ENCODE measurements around the gene SPPL2B.

Gene SPPL2B

GRCh38 chr19:2353887-2354592, 25.6 kb downstream of the SPPL2B start:
- no peak for TF ChIP-seq TAF1 (IDR thresholded peaks at IDR 0.05; ENCODE audit: low read depth)
- TF ChIP-seq MAX (IDR thresholded peaks at IDR 0.05): 0 out of 2 replicates have a peak, but pooled peaks have one; percentile 28
- no peak for TF ChIP-seq FOXM1 (IDR thresholded peaks at IDR 0.05; ENCODE audit: borderline replicate concordance, low read depth)
- no peak for TF ChIP-seq CREB1 (IDR thresholded peaks at IDR 0.05; ENCODE audit: low read depth)
- peak; percentile 34; the same call in 1 of the 2 replicates for TF ChIP-seq RAD21 (IDR thresholded peaks at IDR 0.05; ENCODE audit: low read depth)

- no peak for TF ChIP-seq RAD21 (IDR thresholded peaks at IDR 0.05; ENCODE audit: low read depth)
- no peak for TF ChIP-seq EP300 (IDR thresholded peaks at IDR 0.05; ENCODE audit: borderline replicate concordance)
- TF ChIP-seq TAF1 (IDR thresholded peaks at IDR 0.05; ENCODE audit: low read depth): no peak
- no peak for TF ChIP-seq USF1 (IDR thresholded peaks at IDR 0.05)
- no peak for TF ChIP-seq YY1 (IDR thresholded peaks at IDR 0.05; ENCODE audit: low read depth)
- no peak for TF ChIP-seq CEBPB (IDR thresholded peaks at IDR 0.05)
- TF ChIP-seq ZBTB7A (IDR thresholded peaks at IDR 0.05; ENCODE audit: low read depth): no peak
- TF ChIP-seq NFIC (IDR thresholded peaks at IDR 0.05): no peak
- no peak for TF ChIP-seq TEAD4 (IDR thresholded peaks at IDR 0.05)
- no peak for TF ChIP-seq REST (IDR thresholded peaks at IDR 0.05; ENCODE audit: low read depth)
- TF ChIP-seq FOXM1 (IDR thresholded peaks at IDR 0.05; ENCODE audit: borderline replicate concordance, low read depth): no peak
- TF ChIP-seq MAX (IDR thresholded peaks at IDR 0.05): no peak
- TF ChIP-seq EGR1 (IDR thresholded peaks at IDR 0.05): no peak
Observed at GRCh38 chr19:2354670-2355069, 26.2 kb downstream of the SPPL2B start.

- TF ChIP-seq REST (IDR thresholded peaks at IDR 0.05; ENCODE audit: low read depth) (no peak), NFIC (IDR thresholded peaks at IDR 0.05) (no peak), CEBPB (IDR thresholded peaks at IDR 0.05) (no peak), YY1 (IDR thresholded peaks at IDR 0.05; ENCODE audit: low read depth) (no peak), CREB1 (IDR thresholded peaks at IDR 0.05; ENCODE audit: low read depth) (no peak), EGR1 (IDR thresholded peaks at IDR 0.05) (no peak), TEAD4 (IDR thresholded peaks at IDR 0.05) (no peak), FOXM1 (IDR thresholded peaks at IDR 0.05; ENCODE audit: borderline replicate concordance, low read depth) (no peak), ZBTB7A (IDR thresholded peaks at IDR 0.05; ENCODE audit: low read depth) (no peak), USF1 (IDR thresholded peaks at IDR 0.05) (no peak), MAX (IDR thresholded peaks at IDR 0.05) (no peak), TCF12 (IDR thresholded peaks at IDR 0.05; ENCODE audit: low read depth) (no peak)
Observed at GRCh38 chr19:2355168-2356035, 26.9 kb downstream of the SPPL2B start.

GRCh38 chr19:2356036-2356646, 27.7 kb downstream of the SPPL2B start:
- TF ChIP-seq TAF1 (IDR thresholded peaks at IDR 0.05; ENCODE audit: low read depth) (no peak), EP300 (IDR thresholded peaks at IDR 0.05; ENCODE audit: borderline replicate concordance) (no peak), REST (IDR thresholded peaks at IDR 0.05; ENCODE audit: low read depth) (no peak), RAD21 (IDR thresholded peaks at IDR 0.05; ENCODE audit: low read depth) (no peak), NFIC (IDR thresholded peaks at IDR 0.05) (no peak), TCF12 (IDR thresholded peaks at IDR 0.05; ENCODE audit: low read depth) (no peak), FOXM1 (IDR thresholded peaks at IDR 0.05; ENCODE audit: borderline replicate concordance, low read depth) (no peak), USF1 (IDR thresholded peaks at IDR 0.05) (no peak), TEAD4 (IDR thresholded peaks at IDR 0.05) (no peak), MAX (IDR thresholded peaks at IDR 0.05) (no peak), CREB1 (IDR thresholded peaks at IDR 0.05; ENCODE audit: low read depth) (no peak), CEBPB (IDR thresholded peaks at IDR 0.05) (no peak)
